ENCODE data around the gene MFSD6L. TPM values are rescaled to one million over a fixed set of nuclear protein-coding genes. Genes with fewer than 3 reads are reported as not detected.

The MFSD6L gene
- total RNA-seq, 1 experiment from 2014 or later, result 2.1 TPM

- Histone ChIP-seq H2BK15ac (ENCODE audit: low read depth, low read length) (no peak overlapping the region), H3K23me2 (ENCODE audit: insufficient read length, low read depth, low read length, poor library complexity, severe bottlenecking) (no peaks in the 10 kb centered on the region), H3K4me1 (ENCODE audit: insufficient read depth, low read length) (no peaks in the 10 kb centered on the region), H2AFZ (ENCODE audit: low read length) (no peak overlapping the region), H4K5ac (ENCODE audit: insufficient read length, low read depth, low read length) (no peak overlapping the region), H2BK20ac (ENCODE audit: low read depth, low read length, poor library complexity, severe bottlenecking) (no peak overlapping the region), H2AK5ac (ENCODE audit: insufficient read length, low read length) (no peak overlapping the region), H3T11ph (ENCODE audit: low read length) (no peak overlapping the region), H3K14ac (ENCODE audit: insufficient read depth, low read length) (no peak overlapping the region), H2BK5ac (ENCODE audit: insufficient read length, low read length) (no peak overlapping the region), H3K27ac (ENCODE audit: insufficient read length, low read depth, low read length) (no peak overlapping the region), H4K91ac (ENCODE audit: insufficient read length, low read depth, low read length) (no peak overlapping the region), H3K23ac (ENCODE audit: insufficient read length, low read depth, low read length) (no peak overlapping the region), H3K79me1 (ENCODE audit: insufficient read depth, low read depth, low read length, poor library complexity, severe bottlenecking) (no peaks in the 10 kb centered on the region), H3K27me3 (ENCODE audit: insufficient read depth, low read length) (no peaks in the 10 kb centered on the region), H3K9me3 (ENCODE audit: control insufficient read depth, low read depth, low read length) (no peaks in the 10 kb centered on the region), H3K79me2 (ENCODE audit: insufficient read depth, low read length) (no peaks in the 10 kb centered on the region), H3K18ac (ENCODE audit: insufficient read length, low read depth, low read length) (no peak overlapping the region), H3K9ac (ENCODE audit: extremely low read depth, insufficient read length, low read length) (no peak overlapping the region), H2BK12ac (ENCODE audit: insufficient read length, low read depth, low read length) (no peak overlapping the region), H4K8ac (replicated peaks; ENCODE audit: insufficient read length, low read depth, low read length) (no peak overlapping the region), H3K4me2 (ENCODE audit: insufficient read depth, insufficient read length, low read length) (no peak overlapping the region), H2BK120ac (ENCODE audit: low read depth, low read length, poor library complexity, severe bottlenecking) (no peak overlapping the region), H3K4ac (ENCODE audit: low read depth, low read length) (no peak overlapping the region), H4K20me1 (ENCODE audit: control insufficient read depth, insufficient read depth, insufficient read length) (no peaks in the 10 kb centered on the region), H3K56ac (ENCODE audit: insufficient read length, low read depth, low read length) (no peak overlapping the region)
- peak overlapping the region in 1 of 2 experiments; percentile 75; a peak in 1 of 5 replicates for H3K4me3 Mint-ChIP-seq
- H3K36me3 Mint-ChIP-seq (ENCODE audit: insufficient read depth in 1 of 3, low read depth in 3 of 3), result no peaks in the 10 kb centered on the region
- no CpG with 5 or more reads among the region's 14 CpGs for WGBS (ENCODE audit: extremely low coverage, insufficient read length, low lambda C conversion rate)
- peaks cover 17 to 32% of the 10 kb centered on the region in 2 experiments for H3K4me1 Mint-ChIP-seq
- H3K27ac Mint-ChIP-seq, result no peak overlapping the region; a peak in 1 of 7 replicates
- H3K9me3 Mint-ChIP-seq, result peaks cover 0 to 2% of the 10 kb centered on the region in 2 experiments; a peak in 2 of 5 replicates
- peak; percentile 26 for DNase-seq
- peaks cover 1% of the 10 kb centered on the region for H3K27me3 Mint-ChIP-seq (ENCODE audit: low read depth)
- no peak for TF ChIP-seq CTCF (conservative IDR thresholded peaks at IDR 0.05)
These were observed 1.5 kb downstream of the MFSD6L start for GRCh38 chr17:8797621-8798175.
